GM23338 (cell line): Measurements from ENCODE around the gene LMOD1.
"Not testable (repeated sequence)": the region's sequence is repeated elsewhere in the genome, so short reads cannot be mapped to it uniquely, and the experiment has no call there.

Source experiments
- CTCF ChIP-seq, 2 experiments: fragments of 200-600 bp in 1 of 2; sonication (generic) in 1 of 2; conservative IDR thresholded peaks; 2 replicates each; pipeline versions ENCODE4 v1.5.1 to v1.6.1; 2016 to 2017; ENCODE audit warnings: antibody characterized with exemption in 2 of 2, low read depth in 2 of 2, mild to moderate bottlenecking in 2 of 2, moderate library complexity in 1 of 2
- ETS1 ChIP-seq: IDR thresholded peaks from 2 replicates; pipeline ENCODE4 v1.6.1; 2016; ENCODE audit warnings: antibody characterized with exemption
- EZH2 ChIP-seq: fragments of 200-600 bp; sonication (generic); IDR thresholded peaks from one replicate; pipeline ENCODE4 v1.8.0; 2017; ENCODE audit warnings: antibody characterized with exemption, mild to moderate bottlenecking, low read depth; ENCODE audit not compliant: unreplicated experiment
- EZH2phosphoT487 ChIP-seq: fragments of 200-600 bp; sonication (generic); IDR thresholded peaks from one replicate; pipeline ENCODE4 v1.8.1; 2018; ENCODE audit warnings: antibody characterized with exemption; ENCODE audit not compliant: unreplicated experiment
- JUNB ChIP-seq: IDR thresholded peaks from one replicate; pipeline ENCODE4 v1.6.1; 2016; ENCODE audit warnings: antibody characterized with exemption; ENCODE audit not compliant: unreplicated experiment
- NANOG ChIP-seq: IDR thresholded peaks from 2 replicates; pipeline ENCODE4 v1.6.1; 2016; ENCODE audit warnings: antibody characterized with exemption, borderline replicate concordance
- POLR2AphosphoS5 ChIP-seq: IDR thresholded peaks from 2 replicates; pipeline ENCODE4 v1.6.1; 2016; ENCODE audit warnings: antibody characterized with exemption, low read depth
- REST ChIP-seq: IDR thresholded peaks from one replicate; pipeline ENCODE4 v1.6.1; 2018; ENCODE audit warnings: antibody characterized with exemption; ENCODE audit not compliant: unreplicated experiment
- ZNF114 ChIP-seq: fragments of 250-450 bp; sonication (Bioruptor Pico); IDR thresholded peaks from 2 replicates; pipeline ENCODE4 v1.5.0; 2020; ENCODE audit warnings: mild to moderate bottlenecking, moderate library complexity

DNA sequence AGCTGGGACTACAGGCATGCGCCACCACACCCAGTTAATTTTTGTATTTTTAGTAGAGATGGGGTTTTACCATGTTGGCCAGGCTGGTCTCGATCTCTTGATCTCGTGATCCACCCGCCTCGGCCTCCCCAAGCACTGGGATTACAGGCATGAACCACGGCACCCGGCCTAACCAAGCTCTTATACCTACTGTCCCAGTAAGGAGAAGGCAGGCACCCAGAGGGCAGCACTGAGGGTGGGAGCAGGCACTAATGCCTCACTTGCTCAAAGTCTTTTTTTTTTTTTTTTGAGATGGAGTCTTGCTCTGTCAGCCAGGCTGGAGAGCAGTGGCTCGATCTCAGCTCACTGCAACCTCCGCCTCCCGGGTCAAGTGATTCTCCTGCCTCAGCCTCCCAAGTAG, 6.0 kb downstream of the LMOD1 start:
- not testable (repeated sequence) for TF ChIP-seq ETS1; EZH2; EZH2phosphoT487; ZNF114 (CRISPR knock-in tag); JUNB; REST; POLR2AphosphoS5; NANOG
- peak in 1 of 2 experiments; percentile 29; a peak in 2 of 4 replicates for TF ChIP-seq CTCF (conservative IDR thresholded peaks at IDR 0.05; ENCODE audit: low read depth in 2 of 2)
